NT2/D1 (cell line): ENCODE measurements around the gene ADSS1.

Source experiments
- SUZ12 ChIP-seq: IDR thresholded peaks from 2 replicates; pipeline ENCODE4 v1.6.1; 2011; ENCODE audit not compliant: insufficient read length, insufficient read depth; ENCODE audit errors: extremely low read depth
- ZNF274 ChIP-seq: IDR thresholded peaks from 2 replicates; pipeline ENCODE4 v1.6.1; 2011; ENCODE audit warnings: mild to moderate bottlenecking, low read depth, low read length

DNA sequence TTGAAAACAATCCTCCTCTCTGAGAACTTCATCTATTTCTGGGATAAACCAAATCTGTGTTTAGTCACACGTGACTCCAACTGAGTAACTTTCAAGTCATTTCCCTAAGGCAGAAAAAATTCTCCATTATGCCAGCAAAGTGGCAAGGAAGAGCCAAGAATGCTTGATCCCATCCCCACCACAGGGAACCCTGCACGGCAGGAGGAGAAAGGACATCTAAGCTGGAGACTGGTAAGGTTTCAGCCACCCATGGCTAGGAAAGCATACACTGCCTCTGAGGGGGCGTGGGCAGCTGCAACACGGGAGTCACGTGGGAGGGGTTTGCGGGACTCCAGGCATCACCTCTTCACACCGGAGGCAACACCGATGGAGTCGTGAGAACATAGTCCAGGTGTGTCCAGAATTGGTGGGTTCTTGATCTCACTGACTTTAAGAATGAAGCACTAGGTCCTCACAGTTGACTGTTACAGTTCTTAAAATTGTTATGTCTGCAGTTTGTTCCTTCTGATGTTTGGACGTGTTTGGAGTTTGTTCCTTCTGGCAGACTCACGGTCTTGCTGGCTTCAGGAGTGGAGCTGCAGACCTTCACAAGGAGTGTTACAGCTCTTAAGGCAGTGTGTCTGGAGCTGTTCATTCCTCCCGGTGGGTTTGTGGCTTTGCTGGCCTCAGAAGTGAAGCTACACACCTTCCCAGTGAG is 26.2 kb downstream of the ADSS1 start:
- no peak for TF ChIP-seq ZNF274
- no peak for TF ChIP-seq SUZ12
